CD4-positive, alpha-beta T cell treated with Interleukin-21 for 1 hour (primary cell): Measurements from ENCODE around the gene PGM5.

Experiments
- DNase-seq: peaks from one replicate; pipeline ENCODE4 v3.0.0-alpha.2; 2020

Gene PGM5

GRCh38 chr9:68446836-68447235, 90.4 kb downstream of the PGM5 start:
- no peak for DNase-seq

GRCh38 chr9:68447611-68448010, 91.2 kb downstream of the PGM5 start:
- no peak for DNase-seq

- no peak for DNase-seq
These were observed 98.3 kb downstream of the PGM5 start for GRCh38 chr9:68454579-68455334.

GRCh38 chr9:68455451-68455850, 99.0 kb downstream of the PGM5 start:
- DNase-seq = no peak

GRCh38 chr9:68457803-68458202, 101.4 kb downstream of the PGM5 start:
- DNase-seq = no peak

- no peak for DNase-seq
These were observed 102.5 kb downstream of the PGM5 start for GRCh38 chr9:68458918-68459317.

- no peak for DNase-seq
These were observed 105.8 kb downstream of the PGM5 start for GRCh38 chr9:68462105-68462775.

- DNase-seq = no peak
These were observed 113.7 kb downstream of the PGM5 start for GRCh38 chr9:68470067-68470466.

- DNase-seq = no peak
These were observed 114.2 kb downstream of the PGM5 start for GRCh38 chr9:68470634-68471033.

GRCh38 chr9:68472119-68472518, 115.7 kb downstream of the PGM5 start:
- DNase-seq = no peak

- DNase-seq = no peak
These were observed 117.4 kb downstream of the PGM5 start for GRCh38 chr9:68473790-68474189.

GRCh38 chr9:68476422-68476821, 120.0 kb downstream of the PGM5 start:
- no peak for DNase-seq

GRCh38 chr9:68476847-68477246, 120.4 kb downstream of the PGM5 start:
- no peak for DNase-seq

GRCh38 chr9:68480807-68481206, 124.4 kb downstream of the PGM5 start:
- no peak for DNase-seq

- DNase-seq = no peak
These were observed 126.1 kb downstream of the PGM5 start for GRCh38 chr9:68482548-68482947.

GRCh38 chr9:68488126-68488525, 131.7 kb downstream of the PGM5 start:
- no peak for DNase-seq

- no peak for DNase-seq
These were observed 133.2 kb downstream of the PGM5 start for GRCh38 chr9:68489646-68490045.

GRCh38 chr9:68492806-68493205, 136.4 kb downstream of the PGM5 start:
- DNase-seq = no peak

GRCh38 chr9:68493541-68493940, 137.1 kb downstream of the PGM5 start:
- DNase-seq = no peak

- no peak for DNase-seq
These were observed 137.7 kb downstream of the PGM5 start for GRCh38 chr9:68493958-68494577.

GRCh38 chr9:68495247-68495646, 138.8 kb downstream of the PGM5 start:
- no peak for DNase-seq

- DNase-seq = no peak
These were observed 139.9 kb downstream of the PGM5 start for GRCh38 chr9:68496356-68496755.

- no peak for DNase-seq
These were observed 141.2 kb downstream of the PGM5 start for GRCh38 chr9:68497629-68498028.

- no peak for DNase-seq
These were observed 142.4 kb downstream of the PGM5 start for GRCh38 chr9:68498816-68499215.
